Ishikawa (cell line): ENCODE results near the gene LRRC3B.

Source experiments
- CEBPB ChIP-seq: IDR thresholded peaks from 2 replicates; pipeline ENCODE4 v1.6.1; 2012
- CREB1 ChIP-seq: IDR thresholded peaks from 2 replicates; pipeline ENCODE4 v1.6.1; 2012; ENCODE audit warnings: low read depth
- EGR1 ChIP-seq: IDR thresholded peaks from 2 replicates; pipeline ENCODE4 v1.6.1; 2012
- EP300 ChIP-seq: IDR thresholded peaks from 2 replicates; pipeline ENCODE4 v1.6.1; 2012; ENCODE audit warnings: borderline replicate concordance
- FOXM1 ChIP-seq: IDR thresholded peaks from 2 replicates; pipeline ENCODE4 v1.6.1; 2012; ENCODE audit warnings: low read depth, borderline replicate concordance
- NFIC ChIP-seq: IDR thresholded peaks from 2 replicates; pipeline ENCODE4 v1.6.1; 2012
- RAD21 ChIP-seq: IDR thresholded peaks from 2 replicates; pipeline ENCODE4 v1.6.1; 2012; ENCODE audit warnings: low read depth
- TAF1 ChIP-seq: IDR thresholded peaks from 2 replicates; pipeline ENCODE4 v1.6.1; 2012; ENCODE audit warnings: low read depth, mild to moderate bottlenecking
- TCF12 ChIP-seq: IDR thresholded peaks from 2 replicates; pipeline ENCODE4 v1.6.1; 2012; ENCODE audit warnings: low read depth
- TEAD4 ChIP-seq: IDR thresholded peaks from 2 replicates; pipeline ENCODE4 v1.6.1; 2012
- YY1 ChIP-seq: IDR thresholded peaks from 2 replicates; pipeline ENCODE4 v1.6.1; 2012; ENCODE audit warnings: low read depth
- ZBTB7A ChIP-seq: IDR thresholded peaks from 2 replicates; pipeline ENCODE4 v1.6.1; 2012; ENCODE audit warnings: low read depth
- TF ChIP-seq, protein P1 (sequence below): IDR thresholded peaks from 2 replicates; pipeline ENCODE4 v1.6.1; 2012
- TF ChIP-seq, protein P2 (sequence below): IDR thresholded peaks from 2 replicates; pipeline ENCODE4 v1.6.1; 2012; ENCODE audit warnings: low read depth, mild to moderate bottlenecking
- TF ChIP-seq, protein P3 (sequence below): IDR thresholded peaks from 2 replicates; pipeline ENCODE4 v1.6.1; 2012

The LRRC3B gene

DNA sequence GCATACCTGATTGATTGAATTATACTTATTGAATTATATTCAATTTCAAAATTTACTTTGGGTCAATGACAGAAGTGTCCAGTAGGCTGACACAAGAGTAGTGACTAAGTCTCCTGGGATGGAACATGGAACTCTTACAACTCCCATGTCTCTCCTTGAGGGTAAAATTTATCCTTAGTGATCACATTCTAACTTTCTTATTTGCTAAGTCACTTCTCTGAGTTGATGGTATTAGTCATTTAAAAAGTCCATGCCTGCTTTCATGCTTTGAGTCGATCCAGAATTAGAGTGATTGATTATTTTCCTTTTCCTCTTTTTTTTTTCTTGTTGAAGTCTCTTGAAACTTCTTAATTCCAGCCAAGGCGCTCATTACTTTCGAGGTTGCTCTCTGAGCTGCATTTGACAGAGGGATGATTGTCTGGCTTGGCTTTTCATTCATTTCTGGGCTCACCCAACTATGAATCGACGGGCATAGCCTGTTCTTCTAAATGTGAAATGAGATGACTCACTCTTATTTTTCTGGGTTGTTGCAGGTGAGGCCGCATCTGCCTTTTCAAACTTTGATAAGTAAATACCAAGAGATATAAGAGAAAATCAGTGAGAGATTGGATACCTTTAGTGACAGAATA is 34.9 kb downstream of the LRRC3B start:
- no peak for TF ChIP-seq EGR1
- TF ChIP-seq FOXM1: no peak
- TF ChIP-seq, protein P1, sequence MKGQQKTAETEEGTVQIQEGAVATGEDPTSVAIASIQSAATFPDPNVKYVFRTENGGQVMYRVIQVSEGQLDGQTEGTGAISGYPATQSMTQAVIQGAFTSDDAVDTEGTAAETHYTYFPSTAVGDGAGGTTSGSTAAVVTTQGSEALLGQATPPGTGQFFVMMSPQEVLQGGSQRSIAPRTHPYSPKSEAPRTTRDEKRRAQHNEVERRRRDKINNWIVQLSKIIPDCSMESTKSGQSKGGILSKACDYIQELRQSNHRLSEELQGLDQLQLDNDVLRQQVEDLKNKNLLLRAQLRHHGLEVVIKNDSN: no peak
- TF ChIP-seq TEAD4: no peak
- TF ChIP-seq CEBPB: no peak
- no peak for TF ChIP-seq EP300
- no peak for TF ChIP-seq YY1
- no peak for TF ChIP-seq TAF1
- TF ChIP-seq, protein P2, sequence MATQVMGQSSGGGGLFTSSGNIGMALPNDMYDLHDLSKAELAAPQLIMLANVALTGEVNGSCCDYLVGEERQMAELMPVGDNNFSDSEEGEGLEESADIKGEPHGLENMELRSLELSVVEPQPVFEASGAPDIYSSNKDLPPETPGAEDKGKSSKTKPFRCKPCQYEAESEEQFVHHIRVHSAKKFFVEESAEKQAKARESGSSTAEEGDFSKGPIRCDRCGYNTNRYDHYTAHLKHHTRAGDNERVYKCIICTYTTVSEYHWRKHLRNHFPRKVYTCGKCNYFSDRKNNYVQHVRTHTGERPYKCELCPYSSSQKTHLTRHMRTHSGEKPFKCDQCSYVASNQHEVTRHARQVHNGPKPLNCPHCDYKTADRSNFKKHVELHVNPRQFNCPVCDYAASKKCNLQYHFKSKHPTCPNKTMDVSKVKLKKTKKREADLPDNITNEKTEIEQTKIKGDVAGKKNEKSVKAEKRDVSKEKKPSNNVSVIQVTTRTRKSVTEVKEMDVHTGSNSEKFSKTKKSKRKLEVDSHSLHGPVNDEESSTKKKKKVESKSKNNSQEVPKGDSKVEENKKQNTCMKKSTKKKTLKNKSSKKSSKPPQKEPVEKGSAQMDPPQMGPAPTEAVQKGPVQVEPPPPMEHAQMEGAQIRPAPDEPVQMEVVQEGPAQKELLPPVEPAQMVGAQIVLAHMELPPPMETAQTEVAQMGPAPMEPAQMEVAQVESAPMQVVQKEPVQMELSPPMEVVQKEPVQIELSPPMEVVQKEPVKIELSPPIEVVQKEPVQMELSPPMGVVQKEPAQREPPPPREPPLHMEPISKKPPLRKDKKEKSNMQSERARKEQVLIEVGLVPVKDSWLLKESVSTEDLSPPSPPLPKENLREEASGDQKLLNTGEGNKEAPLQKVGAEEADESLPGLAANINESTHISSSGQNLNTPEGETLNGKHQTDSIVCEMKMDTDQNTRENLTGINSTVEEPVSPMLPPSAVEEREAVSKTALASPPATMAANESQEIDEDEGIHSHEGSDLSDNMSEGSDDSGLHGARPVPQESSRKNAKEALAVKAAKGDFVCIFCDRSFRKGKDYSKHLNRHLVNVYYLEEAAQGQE: no peak
- TF ChIP-seq, protein P3, sequence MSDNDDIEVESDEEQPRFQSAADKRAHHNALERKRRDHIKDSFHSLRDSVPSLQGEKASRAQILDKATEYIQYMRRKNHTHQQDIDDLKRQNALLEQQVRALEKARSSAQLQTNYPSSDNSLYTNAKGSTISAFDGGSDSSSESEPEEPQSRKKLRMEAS: no peak
- no peak for TF ChIP-seq RAD21
- no peak for TF ChIP-seq ZBTB7A
- TF ChIP-seq CREB1: no peak
- TF ChIP-seq NFIC: no peak
- no peak for TF ChIP-seq TCF12

DNA sequence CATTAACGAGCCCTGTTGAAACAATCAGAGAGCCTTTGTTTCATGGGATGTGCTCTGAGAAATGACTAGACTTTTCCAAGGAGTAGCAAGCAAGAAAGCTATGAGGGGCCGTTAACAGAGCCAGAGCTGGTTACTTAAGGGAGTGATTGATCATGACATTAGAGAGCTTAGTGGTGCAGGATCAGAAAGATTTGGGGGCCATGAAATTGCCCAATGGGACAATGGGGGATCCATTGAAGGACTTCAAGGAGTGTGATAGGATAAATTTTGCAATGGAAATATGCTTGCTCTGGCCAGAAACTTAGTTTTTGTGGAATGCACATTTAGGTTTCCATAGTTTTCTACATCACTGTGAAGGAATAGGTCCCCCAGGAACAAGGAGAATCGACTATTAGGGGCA is 45.6 kb downstream of the LRRC3B start:
- TF ChIP-seq, protein P2: no peak
- TF ChIP-seq EP300: no peak
- no peak for TF ChIP-seq CEBPB
- TF ChIP-seq TAF1: no peak
- no peak for TF ChIP-seq TCF12
- no peak for TF ChIP-seq YY1
- TF ChIP-seq CREB1: no peak
- TF ChIP-seq NFIC: no peak
- TF ChIP-seq, protein P3: no peak
- TF ChIP-seq TEAD4: no peak
- TF ChIP-seq ZBTB7A: no peak
- TF ChIP-seq RAD21: no peak
- TF ChIP-seq, protein P1: no peak
- TF ChIP-seq EGR1: no peak
- no peak for TF ChIP-seq FOXM1

DNA sequence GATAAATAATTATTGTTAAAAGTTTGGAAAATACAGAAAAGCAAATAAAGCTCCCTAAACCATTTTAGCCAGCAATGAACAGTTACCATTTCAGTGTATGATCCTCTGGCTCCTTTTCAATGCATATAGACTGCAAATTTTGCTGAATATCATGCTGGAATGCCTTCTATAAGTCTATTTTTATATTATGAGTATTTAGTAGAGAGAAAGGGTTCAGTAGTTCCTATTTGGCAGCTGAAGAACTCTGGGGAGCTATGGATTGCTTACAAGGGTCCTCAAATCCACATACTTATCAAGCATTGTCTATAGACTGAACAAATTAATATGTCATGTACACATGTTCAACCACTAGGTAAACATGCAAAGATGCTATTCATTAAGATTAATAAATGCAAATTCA is 46.1 kb downstream of the LRRC3B start:
- no peak for TF ChIP-seq CEBPB
- TF ChIP-seq ZBTB7A: no peak
- TF ChIP-seq, protein P2: no peak
- TF ChIP-seq RAD21: no peak
- TF ChIP-seq EP300: no peak
- no peak for TF ChIP-seq TCF12
- TF ChIP-seq NFIC: no peak
- TF ChIP-seq TAF1: no peak
- TF ChIP-seq, protein P1: no peak
- no peak for TF ChIP-seq EGR1
- TF ChIP-seq CREB1: no peak
- TF ChIP-seq YY1: no peak
- TF ChIP-seq, protein P3: no peak
